Loucy (cell line): ENCODE results near the gene DEFB115.

Experiments
- H2AFZ ChIP-seq: fragments of 200-600 bp; sonication (generic); 2 replicates; pipeline ENCODE4 v1.6.0; 2016; ENCODE audit warnings: antibody characterized with exemption, mild to moderate bottlenecking, low read length, moderate library complexity
- H3F3A ChIP-seq: fragments of 200-600 bp; 2 replicates; pipeline ENCODE4 v1.6.0; 2016; ENCODE audit warnings: antibody characterized with exemption, low read depth, mild to moderate bottlenecking
- H3K27me3 ChIP-seq: fragments of 200-600 bp; sonication (generic); 2 replicates; pipeline ENCODE4 v1.6.1; 2014; ENCODE audit warnings: low read length, mild to moderate bottlenecking; ENCODE audit not compliant: insufficient read depth, poor library complexity, severe bottlenecking
- H3K36me3 ChIP-seq: fragments of 200-600 bp; sonication (generic); 2 replicates; pipeline ENCODE4 v1.6.1; 2016; ENCODE audit warnings: low read length; ENCODE audit not compliant: insufficient read depth
- H3K4me1 ChIP-seq: fragments of 200-600 bp; sonication (generic); 2 replicates; pipeline ENCODE4 v1.5.1; 2014; ENCODE audit warnings: low read length, mild to moderate bottlenecking; ENCODE audit not compliant: insufficient read depth, poor library complexity, severe bottlenecking
- H3K4me2 ChIP-seq: fragments of 200-600 bp; sonication (generic); 2 replicates; pipeline ENCODE4 v1.6.0; 2014; ENCODE audit warnings: antibody characterized with exemption, low read length, low read depth, mild to moderate bottlenecking; ENCODE audit not compliant: poor library complexity, severe bottlenecking
- H3K4me3 ChIP-seq: fragments of 200-600 bp; sonication (generic); 2 replicates; pipeline ENCODE4 v1.5.1; 2014; ENCODE audit warnings: low read length, mild to moderate bottlenecking, mixed read lengths; ENCODE audit not compliant: poor library complexity, severe bottlenecking
- H3K79me2 ChIP-seq: fragments of 200-600 bp; sonication (generic); 2 replicates; pipeline ENCODE4 v1.6.1; 2014; ENCODE audit warnings: low read length; ENCODE audit not compliant: insufficient read depth
- H3K9ac ChIP-seq: fragments of 200-600 bp; sonication (generic); 2 replicates; pipeline ENCODE4 v1.6.0; 2014; ENCODE audit warnings: mild to moderate bottlenecking, low read depth, low read length, moderate library complexity; ENCODE audit not compliant: poor library complexity, severe bottlenecking
- H3K9me2 ChIP-seq: fragments of 200-600 bp; sonication (generic); replicated peaks from 2 replicates; pipeline ENCODE4 v1.6.1; 2016; ENCODE audit warnings: low read depth, low read length, mixed read lengths
- H3K9me3 ChIP-seq: fragments of 200-600 bp; sonication (generic); 2 replicates; pipeline ENCODE4 v1.6.1; 2014; ENCODE audit warnings: mild to moderate bottlenecking, antibody characterized with exemption, low read length, low read depth; ENCODE audit not compliant: insufficient read depth
- H4K20me1 ChIP-seq: fragments of 200-600 bp; sonication (generic); 2 replicates; pipeline ENCODE4 v1.6.0; 2014; ENCODE audit warnings: antibody characterized with exemption, low read length, mild to moderate bottlenecking; ENCODE audit not compliant: insufficient read depth, poor library complexity, severe bottlenecking
- EZH2phosphoT487 ChIP-seq: fragments of 200-600 bp; IDR thresholded peaks from 2 replicates; pipeline ENCODE4 v1.6.1; 2018; ENCODE audit warnings: antibody characterized with exemption, mild to moderate bottlenecking, moderate library complexity, borderline replicate concordance
- TF ChIP-seq, protein P1 (sequence below): fragments of 200-600 bp; sonication (generic); conservative IDR thresholded peaks from 2 replicates; pipeline ENCODE4 v1.5.1; 2014; ENCODE audit warnings: mild to moderate bottlenecking, antibody characterized with exemption, low read length

DEFB115 gene

DNA sequence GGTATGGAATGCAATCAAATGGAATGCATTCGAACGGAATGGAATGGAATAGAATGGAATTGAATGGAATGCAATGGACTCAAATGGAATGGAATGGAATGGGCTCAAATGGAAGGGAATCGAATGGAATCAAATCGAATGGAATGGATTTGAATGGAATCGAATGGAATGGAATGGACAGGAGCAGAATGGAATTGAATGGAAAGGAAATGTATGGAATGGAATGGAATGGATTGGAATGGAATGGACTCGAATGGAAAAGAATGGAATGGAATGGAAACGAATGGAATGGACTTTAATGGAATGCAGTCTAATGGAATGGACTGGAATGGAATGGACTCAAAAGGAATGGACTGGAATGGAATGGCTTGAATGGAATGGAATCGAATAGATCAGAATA, 18.3 kb upstream of the DEFB115 start:
- no peak for TF ChIP-seq EZH2phosphoT487
- TF ChIP-seq, protein P1, sequence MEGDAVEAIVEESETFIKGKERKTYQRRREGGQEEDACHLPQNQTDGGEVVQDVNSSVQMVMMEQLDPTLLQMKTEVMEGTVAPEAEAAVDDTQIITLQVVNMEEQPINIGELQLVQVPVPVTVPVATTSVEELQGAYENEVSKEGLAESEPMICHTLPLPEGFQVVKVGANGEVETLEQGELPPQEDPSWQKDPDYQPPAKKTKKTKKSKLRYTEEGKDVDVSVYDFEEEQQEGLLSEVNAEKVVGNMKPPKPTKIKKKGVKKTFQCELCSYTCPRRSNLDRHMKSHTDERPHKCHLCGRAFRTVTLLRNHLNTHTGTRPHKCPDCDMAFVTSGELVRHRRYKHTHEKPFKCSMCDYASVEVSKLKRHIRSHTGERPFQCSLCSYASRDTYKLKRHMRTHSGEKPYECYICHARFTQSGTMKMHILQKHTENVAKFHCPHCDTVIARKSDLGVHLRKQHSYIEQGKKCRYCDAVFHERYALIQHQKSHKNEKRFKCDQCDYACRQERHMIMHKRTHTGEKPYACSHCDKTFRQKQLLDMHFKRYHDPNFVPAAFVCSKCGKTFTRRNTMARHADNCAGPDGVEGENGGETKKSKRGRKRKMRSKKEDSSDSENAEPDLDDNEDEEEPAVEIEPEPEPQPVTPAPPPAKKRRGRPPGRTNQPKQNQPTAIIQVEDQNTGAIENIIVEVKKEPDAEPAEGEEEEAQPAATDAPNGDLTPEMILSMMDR = no peak
- no peak overlapping the region for H2AFZ ChIP-seq
- H3K27me3 ChIP-seq = no peaks in the 10 kb centered on the region
- H3K4me2 ChIP-seq = no peak overlapping the region
- no peaks in the 10 kb centered on the region for H3K36me3 ChIP-seq
- H3F3A ChIP-seq = no peaks in the 10 kb centered on the region
- H3K9me3 ChIP-seq = peaks cover 92% of the 10 kb centered on the region
- no peaks in the 10 kb centered on the region for H3K9me2 ChIP-seq
- H3K9ac ChIP-seq = no peak overlapping the region
- no peak overlapping the region for H3K4me3 ChIP-seq
- H4K20me1 ChIP-seq = no peaks in the 10 kb centered on the region
- H3K4me1 ChIP-seq = no peaks in the 10 kb centered on the region
- no peaks in the 10 kb centered on the region for H3K79me2 ChIP-seq

DNA sequence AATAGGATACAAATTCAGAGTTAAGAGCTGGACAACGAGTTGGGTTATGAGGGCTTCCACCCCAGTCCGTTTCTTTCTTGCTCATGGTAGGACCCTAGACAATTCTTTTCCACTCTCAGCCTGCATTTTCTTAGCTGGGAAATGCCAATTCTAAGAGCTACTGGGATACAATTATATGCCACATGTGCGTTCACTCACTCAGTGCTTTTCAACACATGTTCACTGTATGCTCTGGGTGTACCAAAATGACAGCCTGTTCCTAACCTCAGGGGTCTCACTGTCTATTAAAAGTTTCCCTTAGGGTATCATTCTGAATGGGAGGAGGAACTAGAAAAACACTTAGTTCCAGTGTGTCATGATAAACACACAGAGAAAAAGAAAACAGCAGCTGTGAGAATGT, 505 bp upstream of the DEFB115 start:
- TF ChIP-seq, protein P1 = no peak
- TF ChIP-seq EZH2phosphoT487 = no peak
- Histone ChIP-seq H3K9me3 (no peaks in the 10 kb centered on the region), H3K4me1 (no peaks in the 10 kb centered on the region), H3K27me3 (no peaks in the 10 kb centered on the region), H3K4me2 (no peak overlapping the region), H3K9ac (no peak overlapping the region), H4K20me1 (no peaks in the 10 kb centered on the region), H3K79me2 (no peaks in the 10 kb centered on the region), H3K4me3 (no peak overlapping the region), H3F3A (no peaks in the 10 kb centered on the region), H3K36me3 (no peaks in the 10 kb centered on the region), H2AFZ (no peak overlapping the region), H3K9me2 (no peaks in the 10 kb centered on the region)

DNA sequence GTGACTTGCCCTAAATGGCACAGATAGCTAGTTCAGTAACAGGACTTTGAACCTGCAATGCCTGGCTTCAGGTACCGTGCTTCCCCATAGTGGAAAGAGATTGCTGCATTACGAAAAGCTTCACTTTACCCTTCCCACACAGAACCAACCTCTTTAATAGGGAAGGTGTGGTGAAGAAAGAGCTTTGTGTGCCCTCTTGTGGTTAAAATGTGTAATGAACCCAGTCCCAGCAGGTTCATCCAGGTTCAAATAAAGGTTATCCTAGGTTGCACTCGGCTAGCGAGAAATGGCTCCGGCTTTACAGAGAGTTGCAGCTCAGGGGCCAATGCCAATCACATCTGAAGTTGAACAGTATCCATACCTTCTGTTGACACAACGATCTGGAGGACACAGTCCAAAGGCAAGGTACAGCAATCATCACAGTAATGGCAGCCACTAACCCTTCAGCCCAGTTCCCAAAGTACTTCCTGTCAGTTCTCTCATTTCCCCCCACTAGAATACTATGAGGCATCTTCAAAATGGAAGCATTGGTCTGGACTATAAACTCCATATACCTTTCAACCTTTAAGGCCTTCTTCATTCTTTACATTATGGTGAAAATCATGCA, 3.0 kb downstream of the DEFB115 start:
- Histone ChIP-seq H3K4me1 (no peaks in the 10 kb centered on the region), H3K9ac (no peak overlapping the region), H3F3A (no peaks in the 10 kb centered on the region), H3K36me3 (no peaks in the 10 kb centered on the region), H4K20me1 (no peaks in the 10 kb centered on the region), H3K4me3 (no peak overlapping the region), H2AFZ (no peak overlapping the region), H3K9me3 (no peaks in the 10 kb centered on the region), H3K4me2 (no peak overlapping the region), H3K79me2 (no peaks in the 10 kb centered on the region), H3K9me2 (no peaks in the 10 kb centered on the region), H3K27me3 (no peaks in the 10 kb centered on the region)
- TF ChIP-seq, protein P1 = peak; percentile 83
- no peak for TF ChIP-seq EZH2phosphoT487
